H1 (cell line): Measurements from ENCODE around the gene RHEB. TPM values are rescaled to one million over a fixed set of nuclear protein-coding genes. Genes with fewer than 3 reads are reported as not detected.

Experiments
- CTCF ChIA-PET: fragments of 300-600 bp; sonication (Branson Sonifier 250); formaldehyde crosslinking; loops from one replicate; lab custom pipeline; 2021; ENCODE audit not compliant: partially characterized antibody; lab: Charles Lee
- POLR2A ChIA-PET: fragments of 300-600 bp; sonication (Branson Sonifier 250); formaldehyde crosslinking; loops from one replicate; lab custom pipeline; 2021; ENCODE audit warnings: inconsistent platforms; ENCODE audit not compliant: partially characterized antibody; lab: Charles Lee
- DNase-seq, 2 experiments: peaks; one replicate each; pipeline versions ENCODE4 v3.0.0 to v3.0.0-alpha.2; 2010 to 2022; ENCODE audit warnings: low spot score in 2 of 2, low read depth in 1 of 2, mixed read lengths in 1 of 2
- FAIRE-seq: peaks from 2 replicates; lab custom pipeline; 2011; peaks lifted over from hg19 to GRCh38; lab: Jason Lieb, UNC
- H2AFZ ChIP-seq: 2 replicates; pipeline ENCODE4 v1.8.1; 2012; ENCODE audit warnings: low read length, inconsistent platforms
- H2AK5ac ChIP-seq: 2 replicates; pipeline ENCODE4 v1.6.1; 2013; ENCODE audit warnings: low read depth, low read length
- H2BK120ac ChIP-seq: replicated peaks from 2 replicates; pipeline ENCODE3; 2013; ENCODE audit warnings: low read depth, low read length, inconsistent platforms
- H2BK12ac ChIP-seq: 2 replicates; pipeline ENCODE4 v1.6.1; 2013; ENCODE audit warnings: low read depth, low read length
- H2BK15ac ChIP-seq: 2 replicates; pipeline ENCODE4 v1.6.1; 2013; ENCODE audit warnings: low read length
- H2BK20ac ChIP-seq: 2 replicates; pipeline ENCODE4 v1.6.1; 2013; ENCODE audit warnings: low read length
- H2BK5ac ChIP-seq: 2 replicates; pipeline ENCODE4 v1.6.1; 2013; ENCODE audit warnings: low read depth, low read length
- H3K14ac ChIP-seq: 2 replicates; pipeline ENCODE4 v1.6.1; 2013; ENCODE audit warnings: inconsistent platforms; ENCODE audit not compliant: insufficient read length
- H3K18ac ChIP-seq: 2 replicates; pipeline ENCODE4 v1.6.1; 2013; ENCODE audit warnings: low read length; ENCODE audit errors: extremely low read depth
- H3K23ac ChIP-seq: 2 replicates; pipeline ENCODE4 v1.6.1; 2013; ENCODE audit warnings: inconsistent platforms; ENCODE audit not compliant: insufficient read length
- H3K23me2 ChIP-seq: 2 replicates; pipeline ENCODE4 v1.6.1; 2013; ENCODE audit warnings: low read depth, low read length
- H3K27ac ChIP-seq: 2 replicates; pipeline ENCODE4 v1.6.1; 2011; ENCODE audit warnings: low read depth, low read length, inconsistent platforms
- H3K27me3 ChIP-seq, 4 experiments: replicated peaks in 1 of 4; 1 replicate in 1 of 4; 2 replicates in 3 of 4; pipeline versions ENCODE4 v1.6.1 to v1.8.1; 2011 to 2013; ENCODE audit warnings: low read length in 3 of 4, mild to moderate bottlenecking in 3 of 4, inconsistent platforms in 2 of 4, mixed read lengths in 2 of 4, moderate library complexity in 1 of 4; ENCODE audit not compliant: control insufficient read depth in 3 of 4, insufficient read depth in 3 of 4; ENCODE audit errors: extremely low read depth in 1 of 4
- H3K36me3 ChIP-seq, 4 experiments: 2 replicates each; pipeline versions ENCODE4 v1.6.1 to v1.8.1; 2011 to 2013; ENCODE audit warnings: mild to moderate bottlenecking in 4 of 4, low read length in 3 of 4, moderate library complexity in 2 of 4, control low read depth in 1 of 4, inconsistent platforms in 1 of 4; ENCODE audit not compliant: insufficient read depth in 4 of 4, control insufficient read depth in 2 of 4
- H3K4ac ChIP-seq: replicated peaks from 2 replicates; pipeline ENCODE3; 2013; ENCODE audit warnings: low read length, low read depth, mixed read lengths, inconsistent platforms; ENCODE audit not compliant: insufficient read length
- H3K4me1 ChIP-seq, 4 experiments: replicated peaks in 1 of 4; 1 replicate in 1 of 4; 2 replicates in 3 of 4; pipeline versions ENCODE4 v1.6.1 to v1.8.1; 2011 to 2013; ENCODE audit warnings: low read length in 3 of 4, inconsistent platforms in 2 of 4, mixed read lengths in 1 of 4; ENCODE audit not compliant: insufficient read depth in 4 of 4, control insufficient read depth in 3 of 4
- H3K4me2 ChIP-seq, 2 experiments: 2 replicates each; pipeline versions ENCODE4 v1.6.1 to v1.8.1; 2011 to 2013; ENCODE audit warnings: low read depth in 2 of 2, low read length in 2 of 2, control low read depth in 1 of 2, inconsistent platforms in 1 of 2, mild to moderate bottlenecking in 1 of 2; ENCODE audit not compliant: insufficient read depth in 1 of 2
- H3K4me3 ChIP-seq, 4 experiments: fragments of 200-600, 300-600 bp in 1 of 4; sonication (generic), shearing (Covaris generic), sonication (Bioruptor Twin) in 1 of 4; 2 replicates each; pipeline versions ENCODE4 v1.5.1 to v1.8.1; 2011 to 2016; ENCODE audit warnings: low read length in 4 of 4, low read depth in 3 of 4, control low read depth in 2 of 4, inconsistent platforms in 2 of 4, mild to moderate bottlenecking in 2 of 4, mixed read lengths in 1 of 4, moderate library complexity in 1 of 4; ENCODE audit not compliant: insufficient read depth in 2 of 4; ENCODE audit errors: extremely low read depth in 1 of 4
- H3K56ac ChIP-seq: replicated peaks from 2 replicates; pipeline ENCODE3; 2013; ENCODE audit warnings: low read depth, mild to moderate bottlenecking, mixed read lengths, low read length, inconsistent platforms; ENCODE audit not compliant: insufficient read length
- H3K79me1 ChIP-seq: 2 replicates; pipeline ENCODE4 v1.6.1; 2013; ENCODE audit warnings: low read depth, low read length, control low read depth
- H3K79me2 ChIP-seq, 2 experiments: 2 replicates each; pipeline versions ENCODE4 v1.6.1 to v1.8.1; 2012 to 2013; ENCODE audit warnings: low read length in 2 of 2, mild to moderate bottlenecking in 2 of 2, inconsistent platforms in 1 of 2; ENCODE audit not compliant: insufficient read depth in 2 of 2, control insufficient read depth in 1 of 2
- H3K9ac ChIP-seq, 4 experiments: replicated peaks in 1 of 4; 1 replicate in 1 of 4; 2 replicates in 3 of 4; pipeline versions ENCODE4 v1.6.1 to v1.8.1; 2011 to 2013; ENCODE audit warnings: low read depth in 3 of 4, low read length in 3 of 4, control low read depth in 2 of 4, mild to moderate bottlenecking in 2 of 4, moderate library complexity in 2 of 4, inconsistent platforms in 1 of 4; ENCODE audit errors: extremely low read depth in 1 of 4
- H3K9me3 ChIP-seq, 2 experiments: 2 replicates each; pipeline versions ENCODE4 v1.6.1 to v1.8.1; 2012 to 2013; ENCODE audit warnings: mild to moderate bottlenecking in 2 of 2, moderate library complexity in 2 of 2, control low read depth in 1 of 2, inconsistent platforms in 1 of 2, low read depth in 1 of 2, low read length in 1 of 2, mixed read lengths in 1 of 2; ENCODE audit not compliant: insufficient read depth in 2 of 2
- H4K20me1 ChIP-seq, 2 experiments: replicated peaks in 1 of 2; 2 replicates each; pipeline versions ENCODE3 to v1.8.1; 2011 to 2013; ENCODE audit warnings: inconsistent platforms in 2 of 2, low read length in 2 of 2, mild to moderate bottlenecking in 1 of 2; ENCODE audit not compliant: insufficient read depth in 2 of 2, control insufficient read depth in 1 of 2
- H4K5ac ChIP-seq: 2 replicates; pipeline ENCODE4 v1.6.1; 2013; ENCODE audit warnings: low read length, low read depth, mixed read lengths, inconsistent platforms; ENCODE audit not compliant: insufficient read length
- H4K8ac ChIP-seq: 2 replicates; pipeline ENCODE4 v1.8.0; 2013; ENCODE audit warnings: mild to moderate bottlenecking, moderate library complexity, low read length, inconsistent platforms; ENCODE audit not compliant: insufficient read depth; ENCODE audit errors: extremely low read depth
- H4K91ac ChIP-seq: replicated peaks from 2 replicates; pipeline ENCODE3; 2013; ENCODE audit warnings: low read length, mixed read lengths, inconsistent platforms; ENCODE audit not compliant: insufficient read length
- CHD1 ChIP-seq: IDR thresholded peaks from 2 replicates; pipeline ENCODE4 v1.6.1; 2012; ENCODE audit warnings: low read depth, low read length, improper control_type of control experiment
- CTCF ChIP-seq, 3 experiments: IDR thresholded peaks; 1 replicate in 2 of 3; 2 replicates in 1 of 3; pipeline versions ENCODE4 v1.5.1 to v1.6.1; 2011; ENCODE audit warnings: low read length in 3 of 3, mild to moderate bottlenecking in 3 of 3, inconsistent platforms in 2 of 3, low read depth in 1 of 3, moderate library complexity in 1 of 3; ENCODE audit not compliant: insufficient read depth in 1 of 3; ENCODE audit errors: control extremely low read depth in 1 of 3
- EZH2 ChIP-seq: fragments of 200-600 bp; sonication (generic); IDR thresholded peaks from 2 replicates; pipeline ENCODE4 v1.7.1; 2012; ENCODE audit warnings: low read depth, mild to moderate bottlenecking, moderate library complexity, low read length, inconsistent platforms; ENCODE audit not compliant: severe bottlenecking
- NANOG ChIP-seq: IDR thresholded peaks from 2 replicates; pipeline ENCODE4 v1.6.1; 2011; ENCODE audit warnings: low read length, low read depth, mild to moderate bottlenecking, inconsistent platforms; ENCODE audit not compliant: insufficient read depth, poor library complexity, severe bottlenecking
- POLR2A ChIP-seq, 2 experiments: IDR thresholded peaks; 1 replicate in 1 of 2; 2 replicates in 1 of 2; pipeline ENCODE4 v1.6.1; 2011; ENCODE audit warnings: low read depth in 2 of 2, low read length in 2 of 2, mild to moderate bottlenecking in 2 of 2; ENCODE audit errors: control extremely low read depth in 1 of 2
- TBP ChIP-seq: IDR thresholded peaks from 2 replicates; pipeline ENCODE4 v1.6.1; 2011; ENCODE audit warnings: low read depth, low read length, improper control_type of control experiment
- WGBS, 2 experiments: shearing (Covaris generic) in 1 of 2; methylation state at CpG; one replicate each; pipeline versions ENCODE4 v1.1.6 to v1.1.7; 2013 to 2015; ENCODE audit warnings: low lambda C conversion rate in 2 of 2, mixed read lengths in 2 of 2, inconsistent platforms in 1 of 2, low coverage in 1 of 2, missing lambda C conversion rate in 1 of 2; ENCODE audit not compliant: insufficient replicate concordance in 2 of 2, insufficient coverage in 1 of 2, insufficient read length in 1 of 2; ENCODE audit errors: extremely low coverage in 1 of 2, missing lambda C conversion rate in 1 of 2; 5-methylcytosine and 5-hydroxymethylcytosine counted together
- polyA plus RNA-seq, 7 experiments: library from polyadenylated mRNA; depleted of rRNA in 3 of 7; stranded (reverse) in 5 of 7; unstranded in 2 of 7; fragments of >200 nt in 5 of 7; fragments of 200-250 nt in 2 of 7; gene quantifications; 1 replicate in 5 of 7; 2 replicates in 1 of 7; 4 replicates in 1 of 7; pipeline versions ENCODE4 v1.2.1 to v1.2.3, GENCODE V29; 2011 to 2013; ENCODE audit warnings: missing spikeins in 2 of 7, mixed read lengths in 2 of 7
- total RNA-seq: library from RNA; stranded (reverse); fragmentation: NEBNext Ultra II Directional; extraction: Animal tissue kit (Norgen Biotek cat#: 25700); gene quantifications from 2 replicates; pipeline ENCODE4 v1.2.1, GENCODE V29; 2021

The RHEB gene
- total and polyA plus RNA-seq, 2 of the 8 experiments (the other 6 are each of a cell fraction or from before 2014, with no cell fraction given): 60.8 to 132 TPM

- Histone ChIP-seq H2BK20ac (no peak overlapping the region), H3K18ac (no peak overlapping the region), H2BK5ac (no peak overlapping the region), H3K9me3 (no peaks in the 10 kb centered on the region), H3K9ac (no peak overlapping the region), H2BK120ac (no peak overlapping the region), H4K5ac (no peak overlapping the region), H2AFZ (no peak overlapping the region), H2BK12ac (no peak overlapping the region), H3K27me3 (no peaks in the 10 kb centered on the region), H3K27ac (no peak overlapping the region), H3K23me2 (no peaks in the 10 kb centered on the region), H3K56ac (no peak overlapping the region), H4K91ac (no peak overlapping the region), H3K14ac (no peak overlapping the region), H3K36me3 (no peaks in the 10 kb centered on the region), H3K4me2 (no peak overlapping the region), H4K8ac (no peak overlapping the region; the same call in 1 of the 2 replicates), H3K23ac (no peak overlapping the region), H3K4me1 (peaks cover 5 to 20% (median 11%) of the 10 kb centered on the region in 4 experiments), H3K79me2 (no peaks in the 10 kb centered on the region), H3K79me1 (no peaks in the 10 kb centered on the region; the same call in 1 of the 2 replicates), H4K20me1 (no peaks in the 10 kb centered on the region), H3K4ac (no peak overlapping the region), H2AK5ac (no peak overlapping the region), H3K4me3 (no peak overlapping the region), H2BK15ac (no peak overlapping the region)
- DNase-seq (no peak), FAIRE-seq (no peak)
- 92% methylated on average over 21 of the region's 25 CpGs; no CpG with 5 or more reads in 1 of the 2 experiments for WGBS, 2 experiments
- CTCF ChIA-PET: interaction anchor here (1.4 to 2.6 kb wide), 4 partner anchors 17 to 73 kb away, joined by 3 to 14 read pairs (median 4); no protein-coding TSS in a partner anchor
- TF ChIP-seq EZH2 (no peak), NANOG (no peak), POLR2A (IDR thresholded peaks at IDR 0.05; ENCODE audit: control extremely low read depth in 1 of 2, low read depth in 2 of 2, low read length in 2 of 2) (no peak), CHD1 (no peak), CTCF (IDR thresholded peaks at IDR 0.05; ENCODE audit: control extremely low read depth in 1 of 3, insufficient read depth in 1 of 3, low read depth in 1 of 3, low read length in 3 of 3) (no peak), TBP (no peak)
- POLR2A ChIA-PET: interaction anchor here (0.6 to 1.2 kb wide), 2 partner anchors 22 to 60 kb away, joined by 3 read pairs; partner anchors contain the start of gene WDR86
Observed at GRCh38 chr7:151431768-151432311, 87.9 kb downstream of the RHEB start.
